SHP77 (cell line): Measurements from ENCODE around the gene MAD2L1BP.
"Not testable (repeated sequence)": the region's sequence is repeated elsewhere in the genome, so short reads cannot be mapped to it uniquely, and the experiment has no call there.

Source experiments
- DNase-seq, 2 experiments: peaks; one replicate each; lab custom pipeline; 2025; lab: John Stamatoyannopoulos, UW

Gene MAD2L1BP

GRCh38 chr6:43635387-43636307 is at the start of gene MAD2L1BP:
Gene MAD2L1BP, plus strand, starts transcription at chr6:43635840. Its CDS starts 36 bp downstream, at chr6:43635876.
- DNase-seq = peak; percentile 82 to 85

- no peak for DNase-seq
These were observed 47.4 kb upstream of the MAD2L1BP start for GRCh38 chr6:43588194-43588593.

GRCh38 chr6:43589564-43589963 is 46.1 kb upstream of the MAD2L1BP start:
- not testable (repeated sequence) for DNase-seq

- no peak for DNase-seq
These were observed 41.7 kb upstream of the MAD2L1BP start for GRCh38 chr6:43593938-43594337.

- DNase-seq = no peak
These were observed 35.0 kb upstream of the MAD2L1BP start for GRCh38 chr6:43600595-43600994.

- DNase-seq = no peak
These were observed 31.5 kb upstream of the MAD2L1BP start for GRCh38 chr6:43604174-43604573.

- DNase-seq = no peak
These were observed 29.6 kb upstream of the MAD2L1BP start for GRCh38 chr6:43606019-43606418.

GRCh38 chr6:43608310-43608763 is 27.3 kb upstream of the MAD2L1BP start:
- peak; percentile 47 to 52 for DNase-seq

GRCh38 chr6:43608807-43609206 is 26.8 kb upstream of the MAD2L1BP start:
- no peak for DNase-seq

- DNase-seq = no peak
These were observed 26.2 kb upstream of the MAD2L1BP start for GRCh38 chr6:43609402-43609801.

- no peak for DNase-seq
These were observed 25.2 kb upstream of the MAD2L1BP start for GRCh38 chr6:43610431-43610830.

- DNase-seq = no peak
These were observed 21.8 kb upstream of the MAD2L1BP start for GRCh38 chr6:43613721-43614395.

GRCh38 chr6:43614396-43614730 is 21.3 kb upstream of the MAD2L1BP start:
- DNase-seq = no peak

- no peak for DNase-seq
These were observed 18.7 kb upstream of the MAD2L1BP start for GRCh38 chr6:43616725-43617472.

- no peak for DNase-seq
These were observed 14.4 kb upstream of the MAD2L1BP start for GRCh38 chr6:43621078-43621835.

- DNase-seq = no peak
These were observed 13.8 kb upstream of the MAD2L1BP start for GRCh38 chr6:43621836-43622180.

- no peak for DNase-seq
These were observed 13.1 kb upstream of the MAD2L1BP start for GRCh38 chr6:43622541-43622940.

GRCh38 chr6:43623880-43624785 is 11.5 kb upstream of the MAD2L1BP start:
- DNase-seq = no peak

- DNase-seq = no peak
These were observed 10.8 kb upstream of the MAD2L1BP start for GRCh38 chr6:43624786-43625288.

- no peak for DNase-seq
These were observed 10.1 kb upstream of the MAD2L1BP start for GRCh38 chr6:43625393-43625992.
